ENCODE data around the gene NIPBL.
A peak's percentile ranks its signal among the peaks of the same experiment; 100 is the strongest.
"Not testable (repeated sequence)": the region's sequence is repeated elsewhere in the genome, so short reads cannot be mapped to it uniquely, and the experiment has no call there.

NIPBL gene

GRCh38 chr5:37064442-37064841, 187.9 kb downstream of the NIPBL start:
- TF ChIP-seq CTCF (conservative IDR thresholded peaks at IDR 0.05; ENCODE audit: low read depth, low read length), result no peak

GRCh38 chr5:37071487-37071886, 194.9 kb downstream of the NIPBL start:
- no peak overlapping the region for H3K4me3 ChIP-seq (ENCODE audit: low read depth, low read length)
- TF ChIP-seq CTCF (conservative IDR thresholded peaks at IDR 0.05; ENCODE audit: low read depth, low read length), result no peak
- DNase-seq (ENCODE audit: low read depth), result no peak

More at GRCh38 chr5:37064442-37064841, 187.9 kb downstream of the NIPBL start:
- no peak for DNase-seq (ENCODE audit: low read depth)
- no peak overlapping the region for H3K4me3 ChIP-seq (ENCODE audit: low read depth, low read length)

- TF ChIP-seq CTCF (conservative IDR thresholded peaks at IDR 0.05; ENCODE audit: low read depth, low read length), result no peak
- H3K4me3 ChIP-seq (ENCODE audit: low read depth, low read length), result no peak overlapping the region
- peak; percentile 91 for DNase-seq (ENCODE audit: low read depth)
Measured at GRCh38 chr5:37071901-37072581, 195.5 kb downstream of the NIPBL start.

GRCh38 chr5:37075399-37075950, 198.9 kb downstream of the NIPBL start:
- DNase-seq (ENCODE audit: low read depth), result peak; percentile 29
- TF ChIP-seq CTCF (conservative IDR thresholded peaks at IDR 0.05; ENCODE audit: low read depth, low read length), result no peak
- H3K4me3 ChIP-seq (ENCODE audit: low read depth, low read length), result no peak overlapping the region

GRCh38 chr5:37077146-37077545, 200.6 kb downstream of the NIPBL start:
- TF ChIP-seq CTCF (conservative IDR thresholded peaks at IDR 0.05; ENCODE audit: low read depth, low read length), result no peak
- no peak for DNase-seq (ENCODE audit: low read depth)
- H3K4me3 ChIP-seq (ENCODE audit: low read depth, low read length), result no peak overlapping the region

GRCh38 chr5:37080697-37081096, 204.1 kb downstream of the NIPBL start:
- DNase-seq (ENCODE audit: low read depth), result no peak
- no peak for TF ChIP-seq CTCF (conservative IDR thresholded peaks at IDR 0.05; ENCODE audit: low read depth, low read length)
- H3K4me3 ChIP-seq (ENCODE audit: low read depth, low read length), result no peak overlapping the region

GRCh38 chr5:37082977-37083376, 206.4 kb downstream of the NIPBL start:
- not testable (repeated sequence) for H3K4me3 ChIP-seq (ENCODE audit: low read depth, low read length); DNase-seq (ENCODE audit: low read depth)

- DNase-seq (ENCODE audit: low read depth), result peak; percentile 27
Measured at GRCh38 chr5:37086026-37086425, 209.5 kb downstream of the NIPBL start.

More at GRCh38 chr5:37086026-37086425, 209.5 kb downstream of the NIPBL start:
- not testable (repeated sequence) for H3K4me3 ChIP-seq (ENCODE audit: low read depth, low read length)
